ENCODE measurements around the gene FAM241B.

The FAM241B gene

DNA sequence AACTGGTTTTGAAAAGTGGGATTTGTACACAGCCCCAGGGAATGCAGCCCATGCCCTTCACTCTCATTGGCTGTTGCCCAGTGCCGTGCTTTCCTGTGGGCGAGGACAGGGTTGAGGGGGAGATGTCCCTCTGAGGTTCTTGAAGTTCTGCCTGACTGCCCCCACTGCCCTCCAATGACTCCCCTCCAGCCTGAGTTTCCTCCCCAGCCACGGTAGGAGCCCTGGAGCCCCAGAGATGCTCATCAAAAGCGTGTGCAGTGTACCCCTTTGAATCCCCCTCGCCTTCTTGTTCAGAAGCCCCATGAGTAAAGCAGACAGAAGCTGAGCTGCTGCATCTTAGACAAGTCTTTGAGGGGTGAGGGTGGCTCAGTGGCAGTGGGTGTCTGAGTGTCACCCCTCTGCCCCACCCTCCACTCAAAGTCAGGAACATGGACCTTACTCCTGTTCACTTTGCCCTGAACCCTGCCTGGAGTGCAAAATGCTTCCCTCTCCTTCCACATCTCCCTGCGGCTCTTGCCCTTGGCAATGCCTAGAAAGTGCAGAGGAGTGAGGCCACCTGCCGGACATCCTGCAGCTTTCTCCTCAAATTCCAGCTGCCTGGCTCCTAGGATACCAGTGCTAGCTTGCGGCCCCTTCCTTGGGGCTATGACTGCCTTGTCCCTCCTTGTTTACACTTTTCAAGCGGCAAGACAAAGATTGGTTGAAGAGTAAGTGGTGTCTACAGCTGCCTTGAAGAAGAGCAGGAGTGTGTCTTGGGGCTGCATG lies 19.9 kb downstream of the FAM241B start:
- no peak for DNase-seq

DNA sequence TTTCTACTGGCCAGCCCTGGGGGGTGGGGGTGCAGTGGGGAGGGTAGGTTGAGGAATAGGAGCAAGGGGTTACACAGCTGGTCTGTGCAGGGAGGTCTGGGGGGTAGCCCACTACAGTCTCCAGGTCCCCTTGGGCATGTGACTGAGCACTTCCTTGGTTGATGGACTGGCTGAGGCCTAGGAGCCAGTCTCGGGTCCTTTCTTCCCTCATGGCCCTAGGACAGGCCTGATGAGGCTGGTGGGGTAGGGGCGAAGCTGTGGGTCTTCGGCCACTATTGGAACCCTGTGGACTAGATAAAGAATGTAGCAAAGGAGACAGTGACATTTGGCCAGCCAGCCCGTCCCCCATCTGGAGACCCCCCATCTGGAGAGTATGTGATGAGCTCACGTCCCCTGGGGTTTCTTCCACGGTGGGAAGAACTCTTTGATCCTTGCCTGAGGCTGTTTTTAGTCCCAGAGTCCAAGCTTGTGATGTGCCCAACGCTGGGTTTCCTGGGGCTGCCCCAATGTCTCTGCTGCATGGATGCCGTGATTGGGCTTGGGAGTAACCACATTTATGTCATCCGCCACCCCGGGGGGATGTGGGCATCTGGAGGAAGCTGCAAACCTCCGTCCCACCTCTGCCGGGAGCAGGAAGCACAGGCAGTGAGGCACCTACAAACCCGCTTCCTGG lies 20.7 kb downstream of the FAM241B start:
- peak; percentile 16 for DNase-seq

DNA sequence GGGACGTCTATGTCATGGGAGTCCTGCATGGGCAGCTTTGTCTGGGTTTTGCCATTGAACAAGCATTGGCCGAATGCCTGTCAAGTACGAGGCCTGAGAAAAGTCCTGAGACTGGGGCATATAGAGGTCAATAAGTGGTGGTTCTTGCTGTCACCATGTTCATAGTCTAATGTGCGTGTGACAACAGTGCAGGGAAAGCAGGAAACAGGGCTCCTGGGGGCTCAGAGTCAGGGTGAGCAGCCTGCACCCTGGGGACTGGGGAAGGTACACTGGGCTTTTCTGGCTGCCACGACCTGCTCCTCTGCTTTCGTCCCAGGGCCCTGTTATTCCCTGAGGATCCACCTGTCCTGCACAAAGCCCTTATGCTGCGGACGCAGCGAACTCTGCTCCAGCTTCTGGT lies 21.3 kb downstream of the FAM241B start:
- DNase-seq, result no peak

DNA sequence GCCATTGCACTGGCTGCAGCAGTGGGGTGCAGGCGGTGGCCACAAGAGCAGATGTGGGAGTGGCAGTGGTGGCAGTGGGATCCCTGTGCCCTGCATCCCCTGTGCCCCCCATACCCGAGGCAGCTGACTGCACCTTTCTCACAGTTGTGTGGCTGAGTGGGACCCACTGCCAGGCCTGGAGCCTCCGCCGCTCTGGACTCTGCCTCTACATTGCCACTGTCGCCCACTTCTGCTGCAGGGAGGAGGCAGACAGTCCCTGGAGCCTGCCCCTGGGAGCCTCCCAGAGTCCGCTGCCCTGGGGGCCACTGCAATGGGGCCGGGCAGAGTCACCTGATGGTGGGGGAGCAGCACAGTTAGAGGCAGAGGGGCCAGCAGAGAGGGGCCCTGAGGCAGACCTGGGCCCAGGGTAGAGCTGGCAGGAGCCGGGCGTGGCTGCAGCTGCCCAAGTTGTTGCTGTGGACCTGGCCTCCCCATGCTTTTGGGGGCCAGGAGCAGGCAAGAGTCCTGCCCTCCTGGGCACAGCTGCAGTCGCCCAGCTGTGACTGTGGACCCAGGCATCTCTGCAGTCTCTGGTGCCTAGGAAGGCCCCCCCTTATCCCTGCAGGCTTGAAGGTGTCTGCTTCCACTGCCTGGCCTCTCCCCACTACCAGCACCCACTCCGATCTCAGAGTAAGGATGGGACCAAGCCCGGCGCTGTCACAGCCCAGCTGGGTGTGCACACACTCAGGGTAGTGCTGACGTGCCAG lies 22.2 kb downstream of the FAM241B start:
- DNase-seq, result no peak

DNA sequence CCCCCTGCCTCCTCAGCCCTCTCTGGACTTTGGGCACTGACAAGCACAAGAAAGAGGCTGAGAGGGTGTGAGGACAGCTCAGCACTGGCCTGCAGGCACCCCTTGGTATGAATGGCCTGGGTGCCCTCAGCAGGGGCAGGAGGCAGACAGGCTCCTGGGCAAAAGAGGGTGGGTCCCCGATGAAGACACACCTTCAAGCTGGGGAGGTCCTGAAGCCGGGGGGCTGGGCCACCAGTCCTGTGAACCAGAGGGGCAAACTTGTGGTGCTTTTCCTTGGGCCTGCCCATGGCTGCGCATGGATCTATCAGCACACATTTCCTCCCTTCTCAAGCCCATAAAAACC lies 22.8 kb downstream of the FAM241B start:
- DNase-seq, result no peak

DNA sequence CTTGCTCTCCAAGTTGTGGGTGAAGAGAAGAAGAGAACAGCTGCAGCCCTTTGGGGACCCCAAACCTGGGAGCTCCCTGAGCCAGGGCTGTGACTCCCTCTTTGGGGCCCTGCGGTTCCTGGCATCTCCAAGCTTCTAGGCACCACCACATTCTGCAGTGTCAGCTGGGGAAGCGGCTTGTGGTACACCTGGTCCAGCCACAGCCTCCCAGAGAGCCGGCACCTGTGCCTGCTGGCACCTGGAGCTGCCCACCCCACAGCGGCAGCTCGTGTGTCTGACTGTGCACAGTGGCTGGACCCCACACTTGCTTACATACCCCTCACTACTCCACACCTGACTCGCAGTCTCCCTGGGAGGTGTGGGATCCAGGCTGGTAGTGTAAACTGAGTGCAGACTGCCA lies 23.5 kb downstream of the FAM241B start:
- DNase-seq, result no peak

DNA sequence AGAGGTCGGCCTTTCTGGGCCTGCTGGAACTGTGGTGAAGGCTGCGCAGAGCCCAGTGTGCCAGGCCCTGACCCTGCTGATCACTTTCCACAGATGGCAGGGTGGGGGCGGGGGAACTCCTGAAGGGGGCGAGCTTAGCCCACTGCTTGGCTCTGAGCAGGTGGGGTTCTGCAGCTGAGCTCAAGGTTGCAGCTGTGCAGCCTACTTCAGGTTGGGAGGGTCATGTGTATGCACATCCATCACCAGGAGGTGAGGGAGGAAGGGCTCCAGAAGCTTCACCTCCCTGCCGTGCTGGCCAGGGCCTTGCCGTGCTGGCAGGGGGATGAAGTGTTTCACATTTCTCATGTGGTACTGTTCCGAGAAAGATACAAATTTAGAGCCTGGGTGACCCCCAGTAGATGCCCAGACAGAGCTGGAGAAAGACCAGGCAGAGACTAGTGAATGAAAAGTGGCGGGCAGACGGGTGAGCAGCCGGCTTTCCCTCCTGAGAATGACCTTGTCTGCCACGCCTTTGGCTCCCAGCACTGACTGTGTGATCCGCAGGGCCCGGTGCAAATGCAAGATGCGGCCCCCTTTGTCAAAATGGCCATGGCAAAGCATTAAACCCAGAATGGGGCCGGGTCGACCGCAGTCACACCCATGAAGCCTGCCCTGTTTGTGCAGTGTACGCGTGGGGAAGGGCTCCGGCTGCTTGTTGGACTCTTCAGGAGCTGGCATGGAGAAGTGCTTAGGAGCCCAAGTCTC lies 25.2 kb downstream of the FAM241B start:
- no peak for DNase-seq

DNA sequence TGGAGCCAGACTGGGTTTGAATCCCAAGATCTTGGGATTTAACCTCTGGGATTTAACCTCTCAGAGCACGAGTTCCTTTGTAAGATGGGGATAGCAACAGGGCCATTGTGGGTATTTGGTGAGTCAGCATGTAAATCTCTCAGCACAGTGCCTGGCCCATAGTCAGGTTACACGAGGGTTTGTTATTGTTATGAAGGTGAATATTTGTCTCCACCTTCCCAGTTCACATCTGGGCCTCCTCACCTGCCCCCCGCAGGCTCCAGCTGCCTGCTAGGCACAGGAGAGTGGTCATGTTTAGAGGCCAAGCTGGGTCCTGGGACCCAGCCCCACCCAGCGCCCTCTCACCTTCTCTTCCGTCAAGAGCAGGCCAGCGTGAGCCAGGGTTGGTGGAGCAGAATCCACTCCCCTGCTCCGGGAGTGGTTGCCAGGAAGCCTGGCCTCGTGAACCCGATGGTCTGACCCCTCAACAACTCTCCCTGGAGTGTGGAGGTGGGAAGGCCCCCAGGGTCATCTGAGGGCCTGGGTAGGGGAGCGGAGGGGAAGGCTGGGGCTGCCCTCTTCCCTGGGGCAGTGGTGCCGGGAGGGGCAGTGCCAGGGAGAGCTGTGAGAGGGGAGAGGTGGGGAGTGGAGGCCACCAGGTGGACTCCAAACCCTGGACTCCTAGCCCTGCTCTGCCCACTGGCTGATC lies 26.0 kb downstream of the FAM241B start:
- no peak for DNase-seq

DNA sequence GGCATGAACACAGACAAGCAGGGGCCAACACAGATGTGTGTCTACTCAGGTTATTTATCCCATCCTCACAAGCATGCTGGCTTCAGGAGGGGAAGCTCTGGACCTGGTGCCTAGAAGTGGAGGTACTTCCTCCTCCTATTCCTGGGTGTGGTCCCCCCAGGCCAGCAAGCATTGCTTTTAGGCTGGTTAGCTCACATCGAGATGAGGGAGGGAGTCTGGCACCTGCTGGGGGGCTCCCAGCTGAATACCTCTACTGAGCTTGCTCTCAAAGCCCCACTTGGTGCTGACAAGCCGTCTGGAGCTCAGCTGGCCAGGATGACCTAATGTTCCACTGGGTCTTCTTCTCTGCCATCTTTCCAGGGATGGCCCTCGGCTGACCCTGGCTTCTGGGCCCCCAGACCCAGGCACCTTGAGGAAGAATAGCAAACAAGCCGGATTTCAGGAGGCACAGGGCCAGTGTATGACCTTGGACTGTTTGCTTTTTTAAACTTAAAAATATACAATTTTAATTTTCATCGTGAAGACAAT lies 26.8 kb downstream of the FAM241B start:
- no peak for DNase-seq

DNA sequence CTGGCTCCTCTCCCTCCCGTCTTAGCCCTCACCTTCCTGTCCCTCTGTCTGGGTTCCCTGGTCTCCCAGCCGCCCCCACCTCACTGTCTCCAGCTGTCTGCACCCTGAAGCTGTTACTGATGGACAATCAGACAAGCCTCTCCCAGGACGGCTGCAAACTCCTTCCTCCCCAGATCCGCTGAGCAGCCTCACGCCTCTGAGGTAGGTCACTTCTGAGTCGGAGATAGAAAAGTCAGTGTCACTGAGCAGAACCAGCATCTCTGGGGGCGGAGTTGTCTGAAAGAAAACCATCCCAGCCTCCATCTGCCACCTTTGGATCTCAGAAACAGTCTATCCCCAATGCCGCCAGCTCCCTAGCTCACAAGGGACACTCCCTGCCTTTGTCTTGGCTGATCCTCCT lies 27.4 kb downstream of the FAM241B start:
- no peak for DNase-seq

DNA sequence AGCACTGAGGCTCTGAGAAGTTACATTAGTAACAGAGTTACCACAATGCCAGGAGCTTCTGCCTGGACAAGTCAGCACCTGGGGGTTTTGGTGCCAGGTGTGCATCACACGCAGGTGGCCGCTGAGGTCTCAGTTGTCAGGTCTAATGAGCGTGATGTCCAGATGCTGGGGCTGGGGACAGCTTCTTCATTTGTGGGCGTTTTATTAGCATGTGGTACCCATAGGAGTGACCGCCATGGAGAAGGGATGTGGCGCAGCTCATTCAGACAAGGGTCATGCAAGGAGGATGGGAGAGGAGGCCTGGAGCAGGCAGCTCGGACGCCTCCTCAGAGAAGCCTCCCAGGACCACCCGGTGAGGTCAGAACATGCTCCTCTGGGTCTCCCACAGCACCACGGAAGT lies 27.8 kb downstream of the FAM241B start:
- no peak for DNase-seq

DNA sequence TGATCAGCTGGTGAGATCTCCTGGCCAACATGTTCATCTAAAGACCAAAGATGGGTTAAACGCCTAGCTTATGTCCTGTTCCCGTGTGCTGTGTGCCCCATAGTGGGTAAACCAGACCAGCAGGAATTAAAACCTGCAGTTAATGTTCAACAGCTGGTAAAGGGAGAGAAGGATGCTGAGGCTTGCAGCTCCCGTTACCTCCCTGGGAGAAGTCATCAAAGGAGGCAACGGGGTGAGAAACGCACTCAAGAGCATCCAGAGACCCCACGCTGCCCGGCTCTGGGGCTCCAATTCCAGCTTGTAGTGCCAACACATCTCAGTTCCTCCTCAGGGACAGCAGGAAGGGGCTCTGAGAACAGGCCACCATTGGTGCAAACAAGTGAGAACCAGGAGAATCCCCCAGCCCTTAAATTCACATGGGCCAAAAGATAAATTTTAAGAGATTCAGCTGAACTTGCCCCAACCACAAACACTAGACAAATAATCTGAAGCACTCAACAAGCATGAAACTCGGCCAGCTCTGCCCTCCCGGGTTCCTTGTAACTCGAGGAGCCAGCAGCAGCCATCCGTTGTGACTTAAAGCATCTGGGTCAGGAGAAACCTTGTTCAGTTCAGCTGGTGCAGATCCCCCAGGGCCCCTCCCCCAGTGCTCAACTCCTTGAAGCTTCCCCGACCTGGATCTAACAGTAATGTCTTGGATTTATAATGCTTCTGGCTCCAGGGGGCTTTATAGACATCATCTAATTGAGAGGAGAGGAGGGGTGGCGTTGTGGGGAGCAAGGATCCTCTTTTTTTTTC lies 29.4 kb downstream of the FAM241B start:
- no peak for DNase-seq

DNA sequence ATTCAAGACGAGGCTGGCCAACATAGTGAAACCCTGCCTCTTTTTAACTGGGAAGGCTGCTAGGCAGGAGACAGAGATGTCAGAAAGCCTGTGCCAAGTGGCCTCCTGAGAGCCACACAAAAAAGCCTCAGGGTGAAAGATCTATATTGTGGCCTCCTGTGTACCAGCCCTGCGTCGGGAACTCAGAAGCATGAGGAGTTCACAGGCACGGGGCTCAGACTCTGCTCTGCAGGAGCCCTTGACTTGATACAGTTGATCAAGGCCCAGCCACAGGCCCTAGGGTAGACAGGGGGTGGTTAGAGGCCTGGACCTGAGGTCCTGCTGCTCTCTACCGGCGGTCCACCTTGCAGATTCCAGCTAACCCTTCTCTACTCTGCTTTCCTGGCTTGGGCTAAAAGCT lies 30.2 kb downstream of the FAM241B start:
- no peak for DNase-seq

DNA sequence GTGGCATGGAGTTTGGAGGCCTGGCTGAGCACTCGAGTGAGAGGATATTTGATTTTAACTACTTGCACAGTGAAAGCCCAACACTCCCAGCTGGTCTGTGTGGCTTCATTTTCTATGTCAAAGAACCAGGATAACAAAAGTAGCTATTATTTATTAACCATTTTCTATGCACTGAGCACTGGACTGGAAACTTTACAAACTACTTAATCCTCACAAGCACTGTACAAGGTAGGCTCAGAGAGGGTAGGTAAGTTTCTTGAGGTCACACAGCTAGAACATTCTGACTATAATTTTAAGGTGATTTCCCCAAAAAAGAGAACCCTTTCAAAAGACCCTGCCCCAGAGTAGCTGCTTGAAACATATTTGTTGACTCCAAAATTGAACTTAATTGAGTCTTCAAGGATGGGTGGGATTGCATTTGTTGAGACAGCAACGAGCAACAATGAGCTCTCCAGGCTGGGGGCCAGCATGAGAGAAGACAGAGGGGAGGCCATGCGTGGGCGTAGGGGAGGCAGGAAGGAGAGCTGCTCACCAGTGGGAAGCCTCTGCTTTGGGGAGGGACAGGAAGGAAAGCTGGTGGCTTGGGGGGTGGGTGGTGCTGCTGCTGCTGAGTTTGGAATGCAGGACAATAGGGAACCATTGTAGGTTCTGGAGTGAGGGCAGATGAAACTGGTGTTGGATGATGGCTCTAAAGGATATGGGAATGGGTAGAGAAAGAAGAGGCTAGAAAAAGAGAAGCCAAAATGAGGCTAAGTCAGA lies 31.5 kb downstream of the FAM241B start:
- DNase-seq, result no peak

DNA sequence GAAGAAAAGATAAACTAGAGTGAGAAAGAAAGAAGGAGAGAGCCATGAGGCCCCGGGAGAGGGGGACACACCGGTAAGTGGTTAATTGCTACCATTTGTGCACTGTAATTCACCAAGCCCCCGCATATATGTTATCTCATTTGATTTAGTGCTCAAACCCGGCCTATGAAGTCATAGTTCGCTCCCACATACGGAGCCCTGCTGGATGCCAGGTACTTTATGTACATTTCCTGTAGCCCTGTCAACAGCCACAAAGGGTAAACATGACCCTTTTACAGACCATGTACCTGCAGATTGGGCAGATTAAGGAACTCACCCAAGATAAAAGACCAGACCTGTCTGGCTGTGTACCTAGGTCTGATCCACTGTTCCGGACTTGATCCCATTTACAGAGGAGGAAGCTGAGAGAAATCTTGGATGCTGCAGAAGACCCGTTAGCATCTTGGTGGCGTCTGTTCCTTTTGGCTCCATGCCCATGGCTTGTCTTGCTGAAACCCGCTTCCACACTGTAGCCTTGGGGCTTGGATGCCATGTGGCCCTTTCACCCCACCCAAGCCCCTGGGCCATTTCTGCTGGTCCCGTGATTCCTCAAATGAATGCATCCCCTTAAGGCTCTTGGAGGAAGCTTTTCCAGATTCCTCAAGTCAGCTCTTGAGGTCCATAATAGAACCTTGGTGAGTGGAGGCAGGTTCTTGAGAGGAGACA lies 32.3 kb downstream of the FAM241B start:
- DNase-seq, result no peak

DNA sequence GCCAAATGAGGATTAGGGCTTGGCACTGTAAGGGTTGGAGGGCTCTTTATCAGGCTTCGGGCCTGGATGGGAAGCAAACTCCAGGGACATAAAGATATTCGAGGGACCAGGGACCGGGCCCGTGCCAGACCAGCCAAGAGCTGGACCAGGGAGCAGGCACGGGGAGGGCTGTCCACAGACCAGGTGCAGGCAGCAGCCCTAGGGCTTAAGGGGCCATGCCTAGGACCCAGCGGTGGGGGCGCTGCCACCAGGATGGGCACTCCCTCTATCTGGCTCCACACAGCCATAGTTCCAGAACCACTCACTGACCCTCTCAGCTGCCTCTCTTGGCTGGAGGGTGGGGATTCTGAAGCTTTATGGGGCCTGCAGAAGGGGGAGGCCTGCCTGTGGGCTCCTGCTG lies 32.9 kb downstream of the FAM241B start:
- no peak for DNase-seq

DNA sequence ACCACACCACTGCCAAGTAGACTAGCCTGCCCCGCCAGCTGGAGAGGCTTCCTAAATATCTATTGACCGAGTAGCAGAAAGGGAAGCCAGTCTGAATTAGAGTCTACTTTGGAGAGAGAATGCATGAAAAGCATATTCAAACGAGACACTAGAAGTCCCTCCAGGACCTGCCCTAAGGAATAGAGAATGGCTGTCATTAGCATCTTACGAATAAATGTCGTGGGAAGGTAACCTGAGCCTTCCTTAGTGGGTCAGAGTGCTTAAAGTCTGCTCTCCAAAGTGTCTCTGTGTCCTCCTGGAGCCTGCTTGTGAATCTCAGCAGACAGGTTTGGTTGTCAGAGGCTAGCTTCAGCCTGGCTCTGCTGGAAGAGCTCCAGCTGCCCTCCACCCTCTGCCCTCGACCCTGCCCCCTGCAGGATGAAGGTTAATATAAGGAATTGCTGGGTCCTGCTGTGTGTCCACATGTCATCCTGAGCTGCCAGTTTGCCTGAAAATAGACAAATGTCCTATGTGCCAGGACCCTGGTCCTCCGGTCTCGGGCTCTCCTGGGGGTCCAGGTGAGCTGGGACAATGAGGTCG lies 33.4 kb downstream of the FAM241B start:
- no peak for DNase-seq

DNA sequence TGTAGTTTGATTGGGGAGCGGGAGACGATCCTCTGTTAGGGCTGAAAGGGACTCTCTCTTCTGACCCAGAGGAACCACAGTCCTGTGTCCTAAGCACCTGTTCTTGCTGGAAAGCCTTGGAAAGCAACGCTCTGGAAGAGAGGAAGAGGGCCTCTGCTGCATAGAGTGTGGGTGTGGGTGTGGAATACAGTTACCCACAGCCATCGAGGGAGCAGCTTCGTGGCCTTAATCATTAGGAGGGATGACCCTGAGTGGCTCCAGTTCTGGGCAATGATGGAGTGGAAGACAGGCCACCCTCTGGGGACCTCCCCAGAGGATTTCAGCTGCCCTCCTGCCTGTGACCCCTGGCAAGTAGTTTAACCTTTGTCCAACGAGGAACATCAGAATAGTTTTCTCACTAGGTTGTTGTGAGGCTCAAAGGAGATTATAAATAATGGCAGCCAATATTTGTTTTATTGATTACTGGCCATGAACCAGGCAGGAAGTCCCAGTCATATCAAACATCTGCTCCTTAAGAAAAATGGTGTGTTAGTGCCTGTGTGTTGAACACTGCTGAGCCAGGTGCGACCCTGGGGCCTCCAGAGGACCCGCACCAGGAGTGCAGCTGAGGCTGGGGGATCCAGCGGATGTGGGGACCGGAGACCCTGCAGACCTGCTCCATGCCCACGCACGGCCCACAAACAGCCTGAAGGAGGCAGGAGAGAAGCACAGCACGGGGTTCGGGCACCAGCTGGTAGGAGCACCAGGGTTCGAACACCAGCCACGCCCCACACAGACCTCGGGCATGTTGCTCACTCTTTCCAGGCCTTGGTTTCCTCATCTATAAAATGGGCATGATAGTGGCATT lies 35.6 kb downstream of the FAM241B start:
- DNase-seq, result no peak

DNA sequence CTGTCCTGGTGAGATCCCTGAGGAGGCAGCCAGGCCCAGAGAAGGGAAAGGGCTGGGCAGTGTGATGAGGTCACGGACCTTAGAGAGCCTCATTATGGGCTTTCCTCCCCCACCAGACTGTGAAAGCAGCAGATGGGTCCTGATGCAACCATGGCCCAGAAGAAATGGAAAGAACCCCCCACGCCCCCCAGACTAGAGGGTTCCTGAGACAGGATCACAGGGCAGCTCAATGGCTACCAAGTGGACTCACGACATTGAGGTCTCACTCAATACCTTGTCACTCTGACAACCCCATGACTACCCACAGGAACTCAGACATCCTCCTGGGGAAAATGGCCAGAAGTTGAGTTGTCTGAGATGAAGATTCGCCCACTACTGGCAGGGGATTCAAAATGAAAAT lies 36.7 kb downstream of the FAM241B start:
- DNase-seq, result no peak
